Right lobe of liver (tissue), 6 donors: ENCODE measurements around the gene LMX1B. TPM values are rescaled to one million over a fixed set of nuclear protein-coding genes. Genes with fewer than 3 reads are reported as not detected.

Experiments
- ATAC-seq, 4 donors: fragments of 200-7000 bp; cut with Tn5 transposase; one replicate each; pipeline ENCODE4 v1.9.1; 2020; ENCODE audit warnings: mild to moderate bottlenecking in 4 of 4, moderate library complexity in 4 of 4
- DNase-seq, 3 donors: peaks; one replicate each; pipeline ENCODE4 v3.0.0-alpha.2; 2020
- H3K27ac ChIP-seq, 3 donors: fragments of 200-600 bp; one replicate each; pipeline ENCODE4 v1.8.0; 2022
- H3K27me3 ChIP-seq, 2 donors: fragments of 200-600 bp; one replicate each; pipeline ENCODE4 v1.8.0; 2022
- H3K36me3 ChIP-seq, 4 donors: fragments of 200-600 bp; sonication (generic) in 1 of 4; one replicate each; pipeline versions ENCODE4 v1.5.1 to v1.8.0; 2017 to 2022; ENCODE audit warnings: control low read depth in 1 of 4
- H3K4me1 ChIP-seq, 4 donors: fragments of 200-600 bp; sonication (generic) in 1 of 4; one replicate each; pipeline versions ENCODE4 v1.5.1 to v1.8.0; 2017 to 2022; ENCODE audit warnings: control low read depth in 1 of 4
- H3K4me3 ChIP-seq, 3 donors: fragments of 200-600 bp; one replicate each; pipeline ENCODE4 v1.8.0; 2022
- H3K9me3 ChIP-seq, 4 donors: fragments of 200-600 bp; sonication (generic) in 1 of 4; one replicate each; pipeline versions ENCODE4 v1.5.1 to v1.8.0; 2017 to 2022; ENCODE audit warnings: control low read depth in 1 of 4
- POLR2A ChIP-seq: fragments of 450-650 bp; IDR thresholded peaks from one replicate; pipeline ENCODE4 v1.6.1; 2017; ENCODE audit warnings: antibody characterized with exemption, mild to moderate bottlenecking
- WGBS: methylation state at CpG from one replicate; pipeline ENCODE4 v1.1.6; 2018; ENCODE audit warnings: low coverage, low lambda C conversion rate; ENCODE audit not compliant: insufficient coverage; ENCODE audit errors: missing lambda C conversion rate; 5-methylcytosine and 5-hydroxymethylcytosine counted together
- intact Hi-C, 2 donors: fragments of 100-400 bp; cut with DNase I; formaldehyde crosslinking; loops; one replicate each; pipeline versions ENCODE4 v1.11.2 to v1.14.1; 2022
- total RNA-seq, 6 experiments: library from RNA; depleted of rRNA in 2 of 6; stranded (reverse); fragments of >200 nt in 2 of 6; fragmentation: NEBNext Ultra II Directional in 3 of 6; extraction: Animal tissue kit (Norgen Biotek cat#: 25700) in 3 of 6; gene quantifications; one replicate each; pipeline versions ENCODE4 v1.1.0 to v1.2.4, GENCODE V29; 2016 to 2023
- TF ChIP-seq, protein P1 (sequence below), 4 donors: fragments of 200-600 bp in 3 of 4; fragments of 450-650 bp in 1 of 4; IDR thresholded peaks; one replicate each; pipeline versions ENCODE4 v1.5.1 to v1.8.0; 2016 to 2022; ENCODE audit warnings: antibody characterized with exemption in 4 of 4, mild to moderate bottlenecking in 2 of 4
- donor health status: DM: no; HTN: yes; CAD: no.
- donor health status: DM: no; HTN: no; CAD: no.
- donor health status: DM: no; HTN: no; CAD: no.
- donor health status: DM: no; HTN: yes; CAD: no.
- donor health status: DM: no; HTN: yes; CAD: no.

The LMX1B gene
- total RNA-seq, 6 experiments from 2014 or later: not detected

DNA sequence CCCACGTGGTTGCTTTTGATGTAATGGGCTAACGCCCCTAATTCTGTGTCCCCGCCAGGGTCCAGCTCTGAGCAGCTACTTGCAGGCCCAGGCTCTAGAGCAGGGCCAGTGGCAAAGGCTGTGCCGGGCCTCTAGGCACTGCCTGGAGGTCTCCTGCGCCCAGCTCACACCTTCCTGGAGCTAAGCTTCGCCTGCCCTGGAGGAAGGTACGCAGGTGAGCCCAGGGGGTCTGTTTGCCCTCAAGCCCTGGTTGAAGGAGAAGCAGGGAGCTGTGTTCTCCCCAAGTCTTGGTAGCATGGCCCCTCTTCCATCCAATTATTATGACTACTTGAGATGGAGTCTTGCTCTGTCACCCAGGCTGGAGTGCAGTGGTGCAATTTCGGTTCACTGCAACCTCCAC, 5.2 kb upstream of the LMX1B start:
- ATAC-seq: no peak
- TF ChIP-seq, protein P1, sequence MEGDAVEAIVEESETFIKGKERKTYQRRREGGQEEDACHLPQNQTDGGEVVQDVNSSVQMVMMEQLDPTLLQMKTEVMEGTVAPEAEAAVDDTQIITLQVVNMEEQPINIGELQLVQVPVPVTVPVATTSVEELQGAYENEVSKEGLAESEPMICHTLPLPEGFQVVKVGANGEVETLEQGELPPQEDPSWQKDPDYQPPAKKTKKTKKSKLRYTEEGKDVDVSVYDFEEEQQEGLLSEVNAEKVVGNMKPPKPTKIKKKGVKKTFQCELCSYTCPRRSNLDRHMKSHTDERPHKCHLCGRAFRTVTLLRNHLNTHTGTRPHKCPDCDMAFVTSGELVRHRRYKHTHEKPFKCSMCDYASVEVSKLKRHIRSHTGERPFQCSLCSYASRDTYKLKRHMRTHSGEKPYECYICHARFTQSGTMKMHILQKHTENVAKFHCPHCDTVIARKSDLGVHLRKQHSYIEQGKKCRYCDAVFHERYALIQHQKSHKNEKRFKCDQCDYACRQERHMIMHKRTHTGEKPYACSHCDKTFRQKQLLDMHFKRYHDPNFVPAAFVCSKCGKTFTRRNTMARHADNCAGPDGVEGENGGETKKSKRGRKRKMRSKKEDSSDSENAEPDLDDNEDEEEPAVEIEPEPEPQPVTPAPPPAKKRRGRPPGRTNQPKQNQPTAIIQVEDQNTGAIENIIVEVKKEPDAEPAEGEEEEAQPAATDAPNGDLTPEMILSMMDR (IDR thresholded peaks at IDR 0.05): no peak
- no peak for TF ChIP-seq POLR2A
- Histone ChIP-seq H3K4me3 (no peak overlapping the region), H3K27me3 (peaks cover 0 to 35% of the 10 kb centered on the region in 2 donors), H3K27ac (no peak overlapping the region), H3K9me3 (no peaks in the 10 kb centered on the region), H3K4me1 (peaks cover 0 to 18% (median 3%) of the 10 kb centered on the region in 4 donors), H3K36me3 (no peaks in the 10 kb centered on the region)
- DNase-seq: no peak
- WGBS: 47% methylated on average over 5 of the region's 8 CpGs
- intact Hi-C loops: no loop called here

DNA sequence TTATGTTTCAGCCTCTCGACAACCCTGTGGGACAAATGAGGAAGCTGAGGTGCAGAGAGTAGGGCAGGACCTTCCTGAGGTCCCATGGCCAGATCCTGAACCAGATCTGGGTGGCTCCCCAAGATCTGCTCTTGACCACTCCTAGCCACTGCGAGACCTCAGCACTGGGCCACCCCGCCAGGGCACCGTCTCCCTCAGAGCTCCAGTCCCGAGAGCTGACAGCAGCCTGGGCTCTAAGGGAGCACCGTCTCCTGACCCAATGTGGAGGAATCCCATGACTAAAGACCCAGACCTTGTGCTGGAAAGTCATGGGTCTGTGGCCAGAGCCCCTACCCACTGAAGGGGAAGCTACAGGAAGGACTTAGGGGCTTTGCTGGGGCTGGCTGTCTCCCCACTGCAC, 4.5 kb upstream of the LMX1B start:
- DNase-seq: no peak
- Histone ChIP-seq H3K9me3 (no peaks in the 10 kb centered on the region), H3K4me3 (no peak overlapping the region), H3K27ac (no peak overlapping the region), H3K4me1 (peaks cover 0 to 18% (median 3%) of the 10 kb centered on the region in 4 donors), H3K27me3 (peaks cover 0 to 35% of the 10 kb centered on the region in 2 donors), H3K36me3 (no peaks in the 10 kb centered on the region)
- WGBS: no CpG with 5 or more reads among the region's 6 CpGs
- no peak for ATAC-seq
- no peak for TF ChIP-seq POLR2A
- TF ChIP-seq, protein P1 (IDR thresholded peaks at IDR 0.05): no peak
- intact Hi-C loops: no loop called here

DNA sequence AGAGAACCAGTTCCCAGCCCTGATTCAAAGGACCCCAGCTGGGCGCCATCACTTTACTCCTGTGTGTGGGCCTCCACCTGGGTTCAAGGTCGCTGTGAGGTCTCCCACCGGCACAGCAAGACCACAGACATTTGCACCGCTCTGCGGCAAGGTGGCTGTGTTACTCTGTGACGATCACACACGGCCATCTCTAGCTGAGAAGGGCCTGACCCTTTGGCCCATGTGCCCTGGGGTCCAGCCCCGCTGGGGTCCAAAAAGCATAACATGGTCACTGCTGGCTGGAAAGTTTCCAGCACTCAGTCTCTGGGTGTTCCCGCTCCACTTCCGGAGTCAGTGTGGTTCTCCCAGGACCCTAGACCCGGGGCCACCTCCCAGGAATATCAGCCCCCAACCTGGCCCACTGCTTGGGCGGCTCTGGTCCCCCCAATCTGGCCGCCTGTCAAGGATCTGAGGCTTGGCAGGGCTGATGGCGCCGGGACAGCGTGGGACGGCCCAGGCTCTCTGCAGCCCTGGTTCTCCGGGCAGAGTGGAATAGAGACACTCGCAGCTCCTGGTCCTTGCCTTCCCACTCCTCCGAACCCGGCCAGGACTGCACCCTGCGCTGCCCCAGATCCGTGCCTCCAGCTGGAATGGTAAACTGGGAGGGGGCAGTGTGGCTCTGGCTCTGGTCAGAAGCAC, 3.9 kb upstream of the LMX1B start:
- no peak overlapping the region for H3K27ac ChIP-seq
- H3K4me3 ChIP-seq: no peak overlapping the region
- peaks cover 0 to 40% of the 10 kb centered on the region in 2 donors for H3K27me3 ChIP-seq
- no peak for DNase-seq
- H3K36me3 ChIP-seq: no peaks in the 10 kb centered on the region
- WGBS: 6% methylated on average over 12 of the region's 23 CpGs
- TF ChIP-seq, protein P1 (IDR thresholded peaks at IDR 0.05): no peak
- TF ChIP-seq POLR2A: no peak
- H3K9me3 ChIP-seq: no peaks in the 10 kb centered on the region
- intact Hi-C loops: loop anchor here in 1 of 2 donors (5.0 kb wide), 1 partner anchor 82 kb away; no protein-coding TSS in a partner anchor
- peaks cover 0 to 18% (median 3%) of the 10 kb centered on the region in 4 donors for H3K4me1 ChIP-seq
- no peak for ATAC-seq

DNA sequence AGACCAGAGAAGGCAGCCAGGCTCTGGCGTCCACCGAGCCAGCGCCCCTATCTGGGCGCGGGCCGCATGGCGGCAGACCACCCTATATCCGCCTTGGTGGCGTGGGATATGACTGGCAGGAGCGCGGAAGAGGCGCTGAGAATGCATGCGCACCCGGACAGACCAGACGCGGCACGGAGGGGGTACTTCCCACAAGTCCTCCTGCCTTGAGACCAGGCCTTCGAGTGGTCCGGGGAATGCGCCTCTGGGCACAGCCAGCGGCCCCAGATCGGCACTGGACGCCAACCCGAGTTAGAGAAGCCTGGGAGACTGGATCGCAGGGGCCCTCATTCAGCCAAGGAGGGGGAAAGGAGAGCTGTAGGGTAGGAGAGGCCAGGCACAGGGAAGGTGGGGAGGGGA, 2.5 kb upstream of the LMX1B start:
- no peaks in the 10 kb centered on the region for H3K9me3 ChIP-seq
- DNase-seq (no peak), ATAC-seq (peak in 3 of 4 donors; percentile 7 to 18 (median 17))
- whole genome bisulfite sequencing: 40% methylated on average over 1 of the region's 25 CpGs
- H3K4me1 ChIP-seq: peaks cover 0 to 18% (median 3%) of the 10 kb centered on the region in 4 donors
- intact Hi-C loops: loop anchor here in 1 of 2 donors (5.0 kb wide), 1 partner anchor 81 kb away; no protein-coding TSS in a partner anchor
- H3K27me3 ChIP-seq: peaks cover 0 to 48% of the 10 kb centered on the region in 2 donors
- H3K4me3 ChIP-seq: no peak overlapping the region
- TF ChIP-seq, protein P1 (IDR thresholded peaks at IDR 0.05): no peak
- no peak for TF ChIP-seq POLR2A
- no peaks in the 10 kb centered on the region for H3K36me3 ChIP-seq
- no peak overlapping the region for H3K27ac ChIP-seq
